HEK293 (cell line): ENCODE data around the gene HMGN4.

Experiments used
- CTCF ChIA-PET: fragments of 350-600 bp; formaldehyde crosslinking; extraction: SDS; loops from one replicate; lab custom pipeline; 2021; ENCODE audit warnings: antibody characterized with exemption; lab: Yijun Ruan, JAX
- POLR2A ChIA-PET: fragments of 300-600 bp; formaldehyde crosslinking; extraction: SDS; loops from one replicate; lab custom pipeline; 2020; ENCODE audit warnings: antibody characterized with exemption, inconsistent platforms; lab: Yijun Ruan, JAX
- H3K27ac ChIP-seq: fragments of 200-500 bp; sonication (Bioruptor generic); 2 replicates; pipeline ENCODE4 v1.5.1; 2014; ENCODE audit warnings: low read depth, low read length, control low read depth, inconsistent platforms; ENCODE audit errors: extremely low read depth
- H3K36me3 ChIP-seq, 2 experiments: fragments of 200-500 bp in 1 of 2; sonication (Bioruptor generic) in 1 of 2; 1 replicate in 1 of 2; 2 replicates in 1 of 2; pipeline ENCODE4 v1.5.1; 2014 to 2017; ENCODE audit warnings: inconsistent platforms in 2 of 2, low read length in 2 of 2; ENCODE audit not compliant: control insufficient read depth in 2 of 2, insufficient read depth in 1 of 2
- H3K4me1 ChIP-seq: fragments of 200-500 bp; sonication (Bioruptor generic); 2 replicates; pipeline ENCODE4 v1.5.1; 2014; ENCODE audit warnings: mild to moderate bottlenecking, low read length, inconsistent platforms; ENCODE audit not compliant: control insufficient read depth, insufficient read depth
- H3K4me3 ChIP-seq: 2 replicates; pipeline ENCODE4 v1.5.1; 2011; ENCODE audit warnings: low read depth, mild to moderate bottlenecking, control low read depth, low read length, moderate library complexity
- H3K9me3 ChIP-seq: fragments of 200-500 bp; sonication (Bioruptor generic); 2 replicates; pipeline ENCODE4 v1.5.1; 2014; ENCODE audit warnings: low read depth, low read length, inconsistent platforms; ENCODE audit not compliant: control insufficient read depth, insufficient read depth
- HOXA7 ChIP-seq: sonication (generic); formaldehyde crosslinking; IDR thresholded peaks from 2 replicates; pipeline ENCODE4 v1.8.1; 2022; ENCODE audit warnings: missing genetic modification reagents, borderline replicate concordance
- KLF10 ChIP-seq: fragments of 450-650 bp; IDR thresholded peaks from 2 replicates; pipeline ENCODE4 v1.5.1; 2018; ENCODE audit warnings: missing biosample characterization, mild to moderate bottlenecking, missing genetic modification characterization
- PRDM1 ChIP-seq: fragments of 450-650 bp; formaldehyde crosslinking; IDR thresholded peaks from 2 replicates; pipeline ENCODE4; 2016; ENCODE audit warnings: missing biosample characterization, missing genetic modification characterization
- REST ChIP-seq: fragments of 450-650 bp; formaldehyde crosslinking; IDR thresholded peaks from 2 replicates; pipeline ENCODE4 v1.5.1; 2016; ENCODE audit warnings: missing biosample characterization, missing genetic modification characterization
- SALL2 ChIP-seq: fragments of 450-650 bp; formaldehyde crosslinking; IDR thresholded peaks from 2 replicates; pipeline ENCODE4 v1.5.0; 2017; ENCODE audit warnings: missing biosample characterization, mild to moderate bottlenecking, missing genetic modification characterization, borderline replicate concordance
- SP2 ChIP-seq: fragments of 450-650 bp; formaldehyde crosslinking; IDR thresholded peaks from 2 replicates; pipeline ENCODE4 v1.5.1; 2016; ENCODE audit warnings: missing biosample characterization, missing genetic modification characterization
- YY2 ChIP-seq: fragments of 450-650 bp; formaldehyde crosslinking; IDR thresholded peaks from 2 replicates; pipeline ENCODE4 v1.5.1; 2016; ENCODE audit warnings: missing biosample characterization, missing genetic modification characterization
- ZBTB10 ChIP-seq: fragments of 450-650 bp; formaldehyde crosslinking; IDR thresholded peaks from 2 replicates; pipeline ENCODE4 v1.5.1; 2016; ENCODE audit warnings: missing biosample characterization, missing genetic modification characterization
- ZBTB6 ChIP-seq: fragments of 450-650 bp; formaldehyde crosslinking; IDR thresholded peaks from 2 replicates; pipeline ENCODE4 v1.5.1; 2017; ENCODE audit warnings: missing biosample characterization, missing genetic modification characterization
- ZNF148 ChIP-seq: fragments of 450-650 bp; formaldehyde crosslinking; IDR thresholded peaks from 2 replicates; pipeline ENCODE4 v1.5.0; 2017; ENCODE audit warnings: missing biosample characterization, missing genetic modification characterization, borderline replicate concordance
- ZNF157 ChIP-seq: fragments of 450-650 bp; formaldehyde crosslinking; IDR thresholded peaks from 2 replicates; pipeline ENCODE4 v1.5.1; 2016; ENCODE audit warnings: missing biosample characterization, missing genetic modification characterization
- ZNF175 ChIP-seq: fragments of 450-650 bp; formaldehyde crosslinking; IDR thresholded peaks from 2 replicates; pipeline ENCODE4 v1.5.1; 2016; ENCODE audit warnings: missing biosample characterization, missing genetic modification characterization
- ZNF202 ChIP-seq: fragments of 450-650 bp; formaldehyde crosslinking; IDR thresholded peaks from 2 replicates; pipeline ENCODE4 v1.5.1; 2016; ENCODE audit warnings: missing biosample characterization, missing genetic modification characterization, borderline replicate concordance
- ZNF214 ChIP-seq: fragments of 450-650 bp; formaldehyde crosslinking; IDR thresholded peaks from 2 replicates; pipeline ENCODE4 v1.5.1; 2017; ENCODE audit warnings: missing biosample characterization, mild to moderate bottlenecking, missing genetic modification characterization, borderline replicate concordance
- ZNF292 ChIP-seq: fragments of 450-650 bp; formaldehyde crosslinking; IDR thresholded peaks from 2 replicates; pipeline ENCODE4 v1.5.1; 2016; ENCODE audit warnings: low read depth, missing biosample characterization, missing genetic modification characterization, borderline replicate concordance
- ZNF335 ChIP-seq: fragments of 450-650 bp; formaldehyde crosslinking; conservative IDR thresholded peaks from 2 replicates; pipeline ENCODE4 v1.5.1; 2016; ENCODE audit warnings: missing biosample characterization, missing genetic modification characterization
- ZNF341 ChIP-seq: fragments of 450-650 bp; formaldehyde crosslinking; IDR thresholded peaks from 2 replicates; pipeline ENCODE4; 2016; ENCODE audit warnings: low read depth, missing biosample characterization, missing genetic modification characterization
- ZNF362 ChIP-seq: fragments of 450-650 bp; formaldehyde crosslinking; IDR thresholded peaks from 2 replicates; pipeline ENCODE4 v1.5.1; 2016; ENCODE audit warnings: missing biosample characterization, missing genetic modification characterization
- ZNF473 ChIP-seq: fragments of 450-650 bp; formaldehyde crosslinking; IDR thresholded peaks from 2 replicates; pipeline ENCODE4 v1.5.1; 2017; ENCODE audit warnings: missing biosample characterization, missing genetic modification characterization
- ZNF529 ChIP-seq: fragments of 450-650 bp; formaldehyde crosslinking; IDR thresholded peaks from 2 replicates; pipeline ENCODE4 v1.5.1; 2017; ENCODE audit warnings: missing genetic modification characterization, missing biosample characterization; ENCODE audit not compliant: insufficient replicate concordance
- ZNF530 ChIP-seq: fragments of 450-650 bp; formaldehyde crosslinking; IDR thresholded peaks from 2 replicates; pipeline ENCODE4 v1.5.1; 2016; ENCODE audit warnings: low read depth, missing biosample characterization, missing genetic modification characterization
- ZNF624 ChIP-seq: fragments of 450-650 bp; formaldehyde crosslinking; IDR thresholded peaks from 2 replicates; pipeline ENCODE4 v1.5.1; 2017; ENCODE audit warnings: missing biosample characterization, missing genetic modification characterization
- ZNF629 ChIP-seq: fragments of 450-650 bp; formaldehyde crosslinking; IDR thresholded peaks from 2 replicates; pipeline ENCODE4 v1.5.1; 2017; ENCODE audit warnings: missing biosample characterization, missing genetic modification characterization
- ZNF670 ChIP-seq: fragments of 450-650 bp; formaldehyde crosslinking; IDR thresholded peaks from 2 replicates; pipeline ENCODE4 v1.5.1; 2016; ENCODE audit warnings: missing biosample characterization, missing genetic modification characterization, low read depth
- ZNF776 ChIP-seq: fragments of 450-650 bp; formaldehyde crosslinking; IDR thresholded peaks from 2 replicates; pipeline ENCODE4 v1.5.0; 2017; ENCODE audit warnings: missing biosample characterization, missing genetic modification characterization, borderline replicate concordance
- ZSCAN30 ChIP-seq: fragments of 450-650 bp; IDR thresholded peaks from 2 replicates; pipeline ENCODE4 v1.5.1; 2018; ENCODE audit warnings: missing biosample characterization, mild to moderate bottlenecking, missing genetic modification characterization, moderate library complexity

The HMGN4 gene

GRCh38 chr6:26494117-26494516, 44.0 kb upstream of the HMGN4 start:
- H3K4me1 ChIP-seq, result no peaks in the 10 kb centered on the region
- ChIA-PET CTCF (interaction anchor here (0.6 to 0.7 kb wide), 3 partner anchors 9 to 61 kb away, joined by 3 read pairs; no protein-coding TSS in a partner anchor), POLR2A (no interaction called here)
- H3K27ac ChIP-seq, result no peak overlapping the region
- TF ChIP-seq ZNF335 (tag by site-specific recombination) (no peak), ZNF341 (tag by site-specific recombination) (no peak), ZNF530 (no peak), ZNF776 (no peak), ZNF529 (tag by site-specific recombination) (no peak), PRDM1 (tag by site-specific recombination) (no peak), ZNF473 (no peak), ZSCAN30 (no peak), HOXA7 (CRISPR knock-in tag) (no peak), ZNF202 (no peak), REST (tag by site-specific recombination) (no peak)
- H3K4me3 ChIP-seq, result no peak overlapping the region
- no peaks in the 10 kb centered on the region for H3K36me3 ChIP-seq
- no peaks in the 10 kb centered on the region for H3K9me3 ChIP-seq

- Histone ChIP-seq H3K36me3 (no peaks in the 10 kb centered on the region), H3K9me3 (no peaks in the 10 kb centered on the region), H3K4me3 (no peak overlapping the region), H3K4me1 (no peaks in the 10 kb centered on the region), H3K27ac (no peak overlapping the region)
- ChIA-PET POLR2A (no interaction called here), CTCF (interaction anchor here (1.2 kb wide), 1 partner anchor 47 kb away, joined by 4 read pairs; no protein-coding TSS in a partner anchor)
- TF ChIP-seq YY2 (tag by site-specific recombination) (no peak), ZNF629 (tag by site-specific recombination) (no peak), ZNF148 (tag by site-specific recombination) (no peak), ZNF530 (no peak), ZBTB6 (no peak), ZNF157 (tag by site-specific recombination) (no peak), ZBTB10 (tag by site-specific recombination) (no peak), ZNF362 (tag by site-specific recombination) (no peak), SP2 (tag by site-specific recombination) (no peak), ZNF670 (tag by site-specific recombination) (no peak), ZNF529 (tag by site-specific recombination) (no peak), ZNF624 (no peak), ZNF214 (tag by site-specific recombination) (no peak), KLF10 (tag by site-specific recombination) (no peak), ZNF292 (tag by site-specific recombination) (no peak), SALL2 (tag by site-specific recombination) (no peak), ZNF175 (no peak)
These were observed 42.9 kb upstream of the HMGN4 start for GRCh38 chr6:26495281-26495680.
